Thoracic aorta (tissue), 2 donors: ENCODE data around the gene MAP3K14. TPM values are rescaled to one million over a fixed set of nuclear protein-coding genes. Genes with fewer than 3 reads are reported as not detected.

Source experiments
- ATAC-seq: fragments of 150-250 bp; one replicate; pipeline ENCODE4 v1.8.0; 2017; ENCODE audit warnings: low read depth; ENCODE audit not compliant: insufficient number of reproducible peaks, low FRiP score
- DNase-seq: peaks from one replicate; pipeline ENCODE4 v3.0.0-alpha.2; 2020; ENCODE audit warnings: low spot score
- H3K27ac ChIP-seq, 2 donors: fragments of 200-600 bp; sonication (generic); 1 replicate in 1 of 2; 2 replicates in 1 of 2; pipeline ENCODE4 v1.5.1; 2016; ENCODE audit warnings: mild to moderate bottlenecking in 2 of 2, moderate library complexity in 2 of 2
- H3K27me3 ChIP-seq: fragments of 200-600 bp; sonication (generic); replicated peaks from 2 replicates; pipeline ENCODE4 v1.6.0; 2016; ENCODE audit warnings: mild to moderate bottlenecking; ENCODE audit not compliant: insufficient read depth
- H3K36me3 ChIP-seq: fragments of 200-600 bp; sonication (generic); one replicate; pipeline ENCODE4 v1.5.1; 2016
- H3K4me1 ChIP-seq, 2 donors: fragments of 200-600 bp; sonication (generic); 1 replicate in 1 of 2; 2 replicates in 1 of 2; pipeline versions ENCODE4 v1.5.1 to v1.6.0; 2016; ENCODE audit warnings: low read depth in 2 of 2, mild to moderate bottlenecking in 1 of 2; ENCODE audit not compliant: control insufficient read depth in 1 of 2
- H3K4me3 ChIP-seq: fragments of 200-600 bp; sonication (generic); 2 replicates; pipeline ENCODE4 v1.5.1; 2016; ENCODE audit warnings: mild to moderate bottlenecking
- H3K9me3 ChIP-seq: fragments of 200-600 bp; sonication (generic); 2 replicates; pipeline ENCODE4 v1.5.1; 2016
- CTCF ChIP-seq: fragments of 200-600 bp; sonication (generic); IDR thresholded peaks from one replicate; pipeline ENCODE4 v1.5.1; 2019; ENCODE audit warnings: antibody characterized with exemption
- total RNA-seq, 2 donors: library from RNA; depleted of rRNA; stranded (reverse); fragments of >200 nt; gene quantifications; one replicate each; pipeline versions ENCODE4 v1.1.0 to v1.2.3, GENCODE V29; 2016

MAP3K14 gene
- total RNA-seq, 2 donors from 2014 or later: 10.1 to 10.7 TPM

DNA sequence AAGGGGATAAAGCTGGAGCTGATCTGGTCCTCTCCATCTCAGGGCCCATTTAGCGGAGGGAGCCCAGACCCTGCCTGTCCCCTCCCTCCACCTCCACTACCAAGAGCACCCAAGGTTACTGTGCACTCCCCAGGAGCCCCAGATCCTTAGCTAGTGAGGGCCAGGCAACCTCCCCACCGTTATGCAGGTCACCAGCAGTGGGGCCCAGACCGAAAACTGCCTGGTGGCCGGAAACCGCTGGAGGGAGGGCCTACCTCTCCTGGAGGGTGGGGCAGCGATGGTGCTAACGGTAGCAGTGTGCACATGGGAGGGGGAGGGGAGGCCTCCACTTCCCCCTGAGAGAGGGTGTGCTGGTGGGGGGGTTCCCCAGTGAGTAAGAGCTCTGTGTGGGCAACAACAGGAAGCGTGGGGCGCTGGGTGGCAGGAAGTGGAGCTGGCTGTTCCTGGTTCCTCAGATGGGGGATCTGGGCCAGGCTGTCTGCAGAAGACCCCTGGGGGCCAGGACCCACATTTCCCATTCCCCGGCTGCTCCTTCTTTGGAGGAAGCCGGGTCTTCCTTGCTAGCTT is 90.8 kb downstream of the MAP3K14 start:
- Histone ChIP-seq H3K36me3 (no peaks in the 10 kb centered on the region), H3K27me3 (no peaks in the 10 kb centered on the region), H3K4me1 (peaks cover 0 to 12% of the 10 kb centered on the region in 2 donors), H3K9me3 (no peaks in the 10 kb centered on the region), H3K4me3 (peak overlapping the region; percentile 70), H3K27ac (peak overlapping the region in 1 of 2 donors; percentile 53)
- ATAC-seq (no peak), DNase-seq (peak; percentile 20)
- no peak for TF ChIP-seq CTCF

DNA sequence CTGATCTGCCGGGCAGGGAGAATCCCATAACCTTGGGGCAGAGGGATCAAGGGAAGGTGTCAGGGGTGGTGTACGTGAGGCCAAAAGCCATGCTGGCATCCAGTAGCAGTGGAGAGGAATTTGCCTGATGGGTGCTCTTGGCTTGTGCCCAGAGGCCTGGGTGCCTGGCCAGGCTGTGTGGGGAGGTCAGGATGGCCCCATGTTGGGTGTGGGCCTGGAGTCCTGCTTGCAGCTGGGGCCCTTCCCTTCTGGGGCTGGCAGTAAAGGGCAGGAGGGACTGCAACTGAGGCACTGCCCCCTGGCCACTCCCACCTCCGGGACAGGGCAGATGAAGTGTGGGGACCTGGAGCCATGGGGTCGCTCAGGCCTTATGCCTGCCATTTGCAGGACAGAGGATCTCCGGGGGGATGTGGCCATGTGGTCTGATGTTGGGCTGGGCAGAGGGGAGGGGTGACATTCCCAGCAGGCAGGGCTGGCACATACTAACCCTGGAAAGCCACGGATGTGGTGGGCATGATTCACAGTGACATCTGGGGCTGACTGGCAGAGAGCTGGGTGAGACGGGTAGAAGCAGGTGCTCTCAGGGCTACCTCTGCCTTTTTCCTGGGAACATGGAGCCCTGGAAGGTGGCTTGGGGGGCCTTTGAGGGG is 91.6 kb downstream of the MAP3K14 start:
- Histone ChIP-seq H3K36me3 (no peaks in the 10 kb centered on the region), H3K9me3 (no peaks in the 10 kb centered on the region), H3K27ac (peak overlapping the region in 1 of 2 donors; percentile 12), H3K4me1 (peaks cover 0 to 12% of the 10 kb centered on the region in 2 donors), H3K27me3 (no peaks in the 10 kb centered on the region), H3K4me3 (peak overlapping the region; percentile 70)
- ATAC-seq (no peak), DNase-seq (no peak)
- no peak for TF ChIP-seq CTCF

- no peak for DNase-seq
- Histone ChIP-seq H3K9me3 (no peaks in the 10 kb centered on the region), H3K4me3 (peak overlapping the region; percentile 70), H3K27me3 (no peaks in the 10 kb centered on the region), H3K36me3 (no peaks in the 10 kb centered on the region), H3K27ac (peak overlapping the region in 1 of 2 donors; percentile 12), H3K4me1 (peaks cover 0 to 12% of the 10 kb centered on the region in 2 donors)
- ATAC-seq: no peak
- TF ChIP-seq CTCF: no peak
Measured at GRCh38 chr17:45224671-45225050, 92.2 kb downstream of the MAP3K14 start.

DNA sequence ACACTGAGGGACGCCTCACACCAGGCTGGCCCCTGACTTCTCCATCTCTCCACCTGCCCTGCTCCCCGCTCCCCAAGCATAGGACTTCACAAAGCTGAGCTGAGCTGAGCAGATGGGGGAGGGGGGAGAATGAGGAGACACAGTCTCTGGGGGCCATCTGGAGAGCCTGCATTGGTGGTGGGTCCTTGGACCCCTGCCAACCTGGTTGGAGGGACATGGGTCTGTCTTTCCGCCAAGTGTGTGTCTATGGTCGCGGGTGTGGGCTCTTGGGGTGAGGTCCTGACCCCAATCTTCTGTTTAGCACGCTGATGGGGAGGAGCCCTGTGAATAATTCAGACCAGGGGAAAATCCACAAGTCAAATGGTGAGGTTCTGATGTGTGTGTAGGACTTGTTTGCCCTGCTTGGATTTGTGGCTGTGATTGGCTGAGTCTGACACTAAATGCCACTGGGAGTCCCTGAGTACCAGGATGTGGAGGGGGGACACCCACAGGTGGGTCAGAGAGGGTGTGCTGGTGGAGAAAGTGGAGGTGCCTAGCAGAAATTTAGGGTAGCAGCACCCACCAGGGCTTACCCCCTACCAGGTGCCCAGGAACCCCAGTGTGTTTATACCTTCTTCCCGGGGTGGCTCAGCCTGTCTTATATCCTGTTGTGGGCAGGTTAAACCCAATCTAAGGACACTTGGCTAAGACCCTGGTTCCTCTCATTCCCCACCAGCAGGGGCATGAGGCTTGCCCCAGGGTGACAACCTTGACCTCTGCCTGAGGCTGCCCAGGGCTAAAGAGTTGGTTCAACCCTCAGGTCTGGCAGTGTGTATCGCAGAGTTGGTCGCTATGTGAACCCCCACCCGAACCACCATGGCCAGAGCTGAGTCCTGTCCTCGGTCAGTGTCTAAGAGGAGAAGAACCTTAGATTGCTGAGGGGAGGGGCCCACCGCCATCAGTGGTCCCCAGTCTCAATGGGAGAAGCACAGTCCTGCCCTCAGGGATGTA is 93.0 kb downstream of the MAP3K14 start:
- no peak for ATAC-seq
- Histone ChIP-seq H3K4me1 (peaks cover 0 to 12% of the 10 kb centered on the region in 2 donors), H3K27me3 (no peaks in the 10 kb centered on the region), H3K36me3 (no peaks in the 10 kb centered on the region), H3K4me3 (peak overlapping the region; percentile 70), H3K9me3 (no peaks in the 10 kb centered on the region), H3K27ac (no peak overlapping the region)
- DNase-seq: no peak
- no peak for TF ChIP-seq CTCF

DNA sequence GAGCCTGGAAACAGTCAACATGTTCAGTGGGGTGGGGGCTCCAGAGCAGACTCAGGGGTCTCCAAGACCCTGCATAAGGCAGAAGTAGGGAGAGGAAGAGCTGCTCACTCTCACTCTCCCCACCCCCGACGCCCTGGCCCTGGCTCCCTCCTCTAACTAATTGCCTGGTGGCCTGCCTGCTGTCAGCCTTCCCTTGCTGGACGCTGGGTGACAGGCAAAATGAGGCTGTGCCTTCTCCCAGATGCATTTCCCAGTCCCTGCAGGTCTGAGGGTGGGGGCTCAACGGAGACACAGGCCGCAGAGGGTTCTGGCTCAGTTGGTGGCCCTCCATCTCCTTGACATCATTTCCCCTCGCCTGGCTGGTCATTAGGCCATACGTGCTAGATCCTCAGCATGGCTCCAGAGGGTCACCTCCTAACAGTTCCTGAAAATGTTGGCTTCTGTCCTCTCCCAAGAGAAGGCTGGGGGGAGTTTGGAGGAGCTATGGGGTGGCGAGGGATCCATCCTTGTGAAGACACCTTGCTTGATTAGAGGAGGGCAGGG is 93.8 kb downstream of the MAP3K14 start:
- no peaks in the 10 kb centered on the region for H3K27me3 ChIP-seq
- peak overlapping the region; percentile 70 for H3K4me3 ChIP-seq
- H3K36me3 ChIP-seq: no peaks in the 10 kb centered on the region
- ATAC-seq (no peak), DNase-seq (no peak)
- TF ChIP-seq CTCF: no peak
- no peaks in the 10 kb centered on the region for H3K9me3 ChIP-seq
- H3K4me1 ChIP-seq: peaks cover 0 to 9% of the 10 kb centered on the region in 2 donors
- H3K27ac ChIP-seq: no peak overlapping the region
